ENCODE data around the gene PAK2. TPM values are rescaled to one million over a fixed set of nuclear protein-coding genes. Genes with fewer than 3 reads are reported as not detected.
"Not testable (repeated sequence)": the region's sequence is repeated elsewhere in the genome, so short reads cannot be mapped to it uniquely, and the experiment has no call there.

PAK2 gene
- total RNA-seq, 2 experiments from 2014 or later = 79.4 to 81.2 TPM

- DNase-seq (peak; percentile 11), ATAC-seq (peak; percentile 21)
- Mint-ChIP-seq H3K9me3 (no peaks in the 10 kb centered on the region), H3K27me3 (no peaks in the 10 kb centered on the region), H3K4me3 (no peak overlapping the region), H3K27ac (no peak overlapping the region), H3K4me1 (ENCODE audit: low read depth) (no peaks in the 10 kb centered on the region), H3K36me3 (ENCODE audit: low read depth) (no peaks in the 10 kb centered on the region)
- intact Hi-C loops (cut with micrococcal nuclease) = no loop called here
- TF ChIP-seq, protein P1, sequence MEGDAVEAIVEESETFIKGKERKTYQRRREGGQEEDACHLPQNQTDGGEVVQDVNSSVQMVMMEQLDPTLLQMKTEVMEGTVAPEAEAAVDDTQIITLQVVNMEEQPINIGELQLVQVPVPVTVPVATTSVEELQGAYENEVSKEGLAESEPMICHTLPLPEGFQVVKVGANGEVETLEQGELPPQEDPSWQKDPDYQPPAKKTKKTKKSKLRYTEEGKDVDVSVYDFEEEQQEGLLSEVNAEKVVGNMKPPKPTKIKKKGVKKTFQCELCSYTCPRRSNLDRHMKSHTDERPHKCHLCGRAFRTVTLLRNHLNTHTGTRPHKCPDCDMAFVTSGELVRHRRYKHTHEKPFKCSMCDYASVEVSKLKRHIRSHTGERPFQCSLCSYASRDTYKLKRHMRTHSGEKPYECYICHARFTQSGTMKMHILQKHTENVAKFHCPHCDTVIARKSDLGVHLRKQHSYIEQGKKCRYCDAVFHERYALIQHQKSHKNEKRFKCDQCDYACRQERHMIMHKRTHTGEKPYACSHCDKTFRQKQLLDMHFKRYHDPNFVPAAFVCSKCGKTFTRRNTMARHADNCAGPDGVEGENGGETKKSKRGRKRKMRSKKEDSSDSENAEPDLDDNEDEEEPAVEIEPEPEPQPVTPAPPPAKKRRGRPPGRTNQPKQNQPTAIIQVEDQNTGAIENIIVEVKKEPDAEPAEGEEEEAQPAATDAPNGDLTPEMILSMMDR (IDR thresholded peaks at IDR 0.05) = no peak
- POLR2A ChIA-PET = no interaction called here
- CTCF ChIA-PET = interaction anchor here (1.4 kb wide), 1 partner anchor 8 kb away, joined by 4 read pairs; no protein-coding TSS in a partner anchor
These were observed 103.1 kb downstream of the PAK2 start for GRCh38 chr3:196842567-196843434.

DNA sequence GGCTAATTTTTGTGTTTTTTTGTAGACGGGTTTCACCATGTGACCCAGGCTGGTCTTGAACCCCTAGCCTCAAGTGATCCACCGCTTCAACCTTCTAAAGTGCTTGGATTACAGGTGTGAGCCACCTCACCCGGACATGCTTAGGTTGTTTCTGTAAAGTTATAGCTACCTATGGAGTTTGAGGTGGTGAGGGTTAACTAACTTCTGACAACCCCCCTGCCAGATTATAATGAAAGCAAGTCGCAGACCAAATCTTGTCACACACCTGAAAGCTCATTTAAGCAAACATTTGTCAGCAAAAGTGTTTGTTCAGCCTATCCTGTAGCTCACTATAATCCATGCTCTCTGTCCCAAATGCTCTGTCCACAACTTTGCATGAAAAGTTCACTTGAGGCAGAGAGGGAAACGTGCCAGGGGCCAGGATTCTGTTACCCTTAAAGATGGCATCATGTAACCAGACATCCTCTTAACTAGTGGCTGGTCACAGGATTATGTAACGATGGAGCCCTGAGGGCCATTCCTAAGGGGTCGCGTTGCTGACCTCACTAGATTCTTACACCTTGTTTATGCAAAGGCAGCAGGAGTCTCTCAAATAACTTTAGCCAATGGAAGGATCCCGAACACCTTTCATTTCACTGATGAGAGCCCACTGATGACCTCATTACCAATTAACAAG lies 103.9 kb downstream of the PAK2 start:
- TF ChIP-seq, protein P1 (IDR thresholded peaks at IDR 0.05) = no peak
- ChIA-PET POLR2A (no interaction called here), CTCF (interaction anchor here (1.4 kb wide), 1 partner anchor 8 kb away, joined by 4 read pairs; no protein-coding TSS in a partner anchor)
- intact Hi-C loops (cut with micrococcal nuclease) = no loop called here
- DNase-seq = no peak
- Mint-ChIP-seq H3K36me3 (ENCODE audit: low read depth) (no peaks in the 10 kb centered on the region), H3K4me3 (no peak overlapping the region), H3K27me3 (peaks cover 1% of the 10 kb centered on the region), H3K4me1 (ENCODE audit: low read depth) (no peaks in the 10 kb centered on the region), H3K9me3 (no peaks in the 10 kb centered on the region), H3K27ac (no peak overlapping the region)
- no peak for ATAC-seq

- DNase-seq; H3K27ac Mint-ChIP-seq; H3K4me3 Mint-ChIP-seq; H3K36me3 Mint-ChIP-seq (ENCODE audit: low read depth); H3K9me3 Mint-ChIP-seq; intact Hi-C loops (cut with micrococcal nuclease); H3K4me1 Mint-ChIP-seq (ENCODE audit: low read depth); POLR2A ChIA-PET; ATAC-seq; H3K27me3 Mint-ChIP-seq: not testable (repeated sequence)
- CTCF ChIA-PET = interaction anchor here (1.4 kb wide), 1 partner anchor 9 kb away, joined by 4 read pairs; no protein-coding TSS in a partner anchor
These were observed 104.9 kb downstream of the PAK2 start for GRCh38 chr3:196844235-196845219.

GRCh38 chr3:196848375-196848774 lies 108.7 kb downstream of the PAK2 start:
- ATAC-seq; H3K4me1 Mint-ChIP-seq (ENCODE audit: low read depth); DNase-seq; intact Hi-C loops (cut with micrococcal nuclease); H3K4me3 Mint-ChIP-seq; H3K27ac Mint-ChIP-seq; POLR2A ChIA-PET; CTCF ChIA-PET; H3K27me3 Mint-ChIP-seq; H3K9me3 Mint-ChIP-seq; H3K36me3 Mint-ChIP-seq (ENCODE audit: low read depth): not testable (repeated sequence)

GRCh38 chr3:196849180-196849741 lies 109.6 kb downstream of the PAK2 start:
- DNase-seq = no peak
- intact Hi-C loops (cut with micrococcal nuclease) = no loop called here
- TF ChIP-seq, protein P1 (IDR thresholded peaks at IDR 0.05) = no peak
- Mint-ChIP-seq H3K9me3 (no peaks in the 10 kb centered on the region), H3K27me3 (peaks cover 4% of the 10 kb centered on the region), H3K4me1 (ENCODE audit: low read depth) (no peaks in the 10 kb centered on the region), H3K36me3 (ENCODE audit: low read depth) (no peaks in the 10 kb centered on the region), H3K27ac (no peak overlapping the region), H3K4me3 (no peak overlapping the region)
- CTCF ChIA-PET = interaction anchor here (1.8 to 2.0 kb wide), 2 partner anchors 11 to 92 kb away, joined by 4 read pairs; partner anchors contain the start of gene NCBP2
- no peak for ATAC-seq
- POLR2A ChIA-PET = interaction anchor here (1.3 kb wide), 1 partner anchor 13 kb away, joined by 3 read pairs; no protein-coding TSS in a partner anchor

- DNase-seq = peak; percentile 12
- H3K27ac Mint-ChIP-seq; H3K27me3 Mint-ChIP-seq; H3K9me3 Mint-ChIP-seq; ATAC-seq; H3K36me3 Mint-ChIP-seq (ENCODE audit: low read depth); H3K4me1 Mint-ChIP-seq (ENCODE audit: low read depth); intact Hi-C loops (cut with micrococcal nuclease); H3K4me3 Mint-ChIP-seq; POLR2A ChIA-PET: not testable (repeated sequence)
- CTCF ChIA-PET = interaction anchor here (1.1 to 1.4 kb wide), 2 partner anchors 25 to 79 kb away, joined by 3 to 6 read pairs; partner anchors contain the start of gene NCBP2
These were observed 123.3 kb downstream of the PAK2 start for GRCh38 chr3:196863000-196863399.

Measured in activated CD8-positive, alpha-beta T cell treated with anti-CD3 and anti-CD28 coated beads for 36 hours (primary cell).